ENCODE measurements around the gene HOXD1.

HOXD1 gene

DNA sequence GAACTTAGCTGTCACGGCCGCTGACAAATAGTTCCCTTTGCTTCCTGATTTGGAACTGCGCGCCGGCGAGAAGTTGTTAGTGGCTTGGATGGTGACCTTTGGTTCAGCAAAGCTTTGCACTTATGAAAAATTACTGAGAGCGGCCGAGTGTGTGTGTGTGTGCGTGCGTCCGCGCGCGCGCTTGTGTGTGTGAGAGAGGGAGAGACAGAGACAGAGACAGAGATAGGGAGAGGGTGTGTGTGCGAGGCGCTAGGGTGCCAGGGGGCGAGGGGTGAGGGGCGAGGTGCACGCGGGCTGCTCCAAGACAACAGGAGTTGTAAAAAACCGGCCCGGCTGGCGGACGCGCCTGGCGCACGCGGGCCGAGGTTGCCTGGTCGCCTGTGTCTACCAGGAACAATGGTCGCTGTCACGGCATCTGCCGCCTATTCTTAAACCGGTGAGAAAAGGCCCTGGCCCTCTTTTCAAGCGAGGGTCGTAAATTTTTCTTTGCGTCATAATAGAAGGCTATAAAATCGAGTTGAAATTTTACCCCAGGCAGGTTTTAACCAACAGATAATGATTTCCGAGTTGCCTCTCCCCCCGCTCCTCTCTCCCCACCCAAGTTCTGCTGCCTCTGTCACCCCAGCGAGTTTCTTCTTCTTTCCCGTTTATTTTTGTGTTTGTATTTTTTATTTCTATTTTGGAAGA lies 30.8 kb upstream of the HOXD1 start:
- TF ChIP-seq NFIC (IDR thresholded peaks at IDR 0.05) (no peak), EP300 (IDR thresholded peaks at IDR 0.05; ENCODE audit: borderline replicate concordance) (no peak), EGR1 (IDR thresholded peaks at IDR 0.05) (no peak), FOXM1 (IDR thresholded peaks at IDR 0.05; ENCODE audit: borderline replicate concordance, low read depth) (no peak), ZBTB7A (IDR thresholded peaks at IDR 0.05; ENCODE audit: low read depth) (no peak), RAD21 (IDR thresholded peaks at IDR 0.05; ENCODE audit: low read depth) (no peak), MAX (IDR thresholded peaks at IDR 0.05) (no peak), YY1 (IDR thresholded peaks at IDR 0.05; ENCODE audit: low read depth) (no peak), CREB1 (IDR thresholded peaks at IDR 0.05; ENCODE audit: low read depth) (no peak), TCF12 (IDR thresholded peaks at IDR 0.05; ENCODE audit: low read depth) (no peak), TEAD4 (IDR thresholded peaks at IDR 0.05) (no peak), TAF1 (IDR thresholded peaks at IDR 0.05; ENCODE audit: low read depth) (no peak), CEBPB (IDR thresholded peaks at IDR 0.05) (no peak)
- TF ChIP-seq, protein P1, sequence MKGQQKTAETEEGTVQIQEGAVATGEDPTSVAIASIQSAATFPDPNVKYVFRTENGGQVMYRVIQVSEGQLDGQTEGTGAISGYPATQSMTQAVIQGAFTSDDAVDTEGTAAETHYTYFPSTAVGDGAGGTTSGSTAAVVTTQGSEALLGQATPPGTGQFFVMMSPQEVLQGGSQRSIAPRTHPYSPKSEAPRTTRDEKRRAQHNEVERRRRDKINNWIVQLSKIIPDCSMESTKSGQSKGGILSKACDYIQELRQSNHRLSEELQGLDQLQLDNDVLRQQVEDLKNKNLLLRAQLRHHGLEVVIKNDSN (IDR thresholded peaks at IDR 0.05), result no peak
- TF ChIP-seq, protein P2, sequence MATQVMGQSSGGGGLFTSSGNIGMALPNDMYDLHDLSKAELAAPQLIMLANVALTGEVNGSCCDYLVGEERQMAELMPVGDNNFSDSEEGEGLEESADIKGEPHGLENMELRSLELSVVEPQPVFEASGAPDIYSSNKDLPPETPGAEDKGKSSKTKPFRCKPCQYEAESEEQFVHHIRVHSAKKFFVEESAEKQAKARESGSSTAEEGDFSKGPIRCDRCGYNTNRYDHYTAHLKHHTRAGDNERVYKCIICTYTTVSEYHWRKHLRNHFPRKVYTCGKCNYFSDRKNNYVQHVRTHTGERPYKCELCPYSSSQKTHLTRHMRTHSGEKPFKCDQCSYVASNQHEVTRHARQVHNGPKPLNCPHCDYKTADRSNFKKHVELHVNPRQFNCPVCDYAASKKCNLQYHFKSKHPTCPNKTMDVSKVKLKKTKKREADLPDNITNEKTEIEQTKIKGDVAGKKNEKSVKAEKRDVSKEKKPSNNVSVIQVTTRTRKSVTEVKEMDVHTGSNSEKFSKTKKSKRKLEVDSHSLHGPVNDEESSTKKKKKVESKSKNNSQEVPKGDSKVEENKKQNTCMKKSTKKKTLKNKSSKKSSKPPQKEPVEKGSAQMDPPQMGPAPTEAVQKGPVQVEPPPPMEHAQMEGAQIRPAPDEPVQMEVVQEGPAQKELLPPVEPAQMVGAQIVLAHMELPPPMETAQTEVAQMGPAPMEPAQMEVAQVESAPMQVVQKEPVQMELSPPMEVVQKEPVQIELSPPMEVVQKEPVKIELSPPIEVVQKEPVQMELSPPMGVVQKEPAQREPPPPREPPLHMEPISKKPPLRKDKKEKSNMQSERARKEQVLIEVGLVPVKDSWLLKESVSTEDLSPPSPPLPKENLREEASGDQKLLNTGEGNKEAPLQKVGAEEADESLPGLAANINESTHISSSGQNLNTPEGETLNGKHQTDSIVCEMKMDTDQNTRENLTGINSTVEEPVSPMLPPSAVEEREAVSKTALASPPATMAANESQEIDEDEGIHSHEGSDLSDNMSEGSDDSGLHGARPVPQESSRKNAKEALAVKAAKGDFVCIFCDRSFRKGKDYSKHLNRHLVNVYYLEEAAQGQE (IDR thresholded peaks at IDR 0.05; ENCODE audit: low read depth), result no peak

DNA sequence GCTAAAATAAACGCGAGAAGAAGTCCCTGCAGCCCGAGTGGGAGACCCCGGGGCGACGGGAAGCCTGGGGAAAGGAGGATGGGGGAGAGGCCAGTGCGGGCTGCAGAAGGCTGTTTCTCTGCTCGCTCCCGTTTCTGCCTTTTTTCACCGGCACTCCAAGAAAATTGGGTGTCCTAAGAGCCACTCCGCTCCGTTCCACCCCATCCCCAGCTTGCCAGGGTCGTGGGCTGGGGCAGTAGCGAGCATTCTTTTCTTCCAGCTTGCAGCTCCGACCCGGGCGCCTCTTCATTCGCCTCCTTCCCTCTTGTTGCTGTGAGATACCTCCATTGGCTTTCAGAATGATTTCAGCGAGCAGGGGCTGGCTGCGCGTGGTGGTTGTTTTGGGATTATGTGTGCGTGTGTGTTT lies 30.3 kb upstream of the HOXD1 start:
- TF ChIP-seq, protein P2 (IDR thresholded peaks at IDR 0.05; ENCODE audit: low read depth), result no peak
- TF ChIP-seq TEAD4 (IDR thresholded peaks at IDR 0.05), result no peak

- TF ChIP-seq, protein P1 (IDR thresholded peaks at IDR 0.05), result no peak
- TF ChIP-seq TCF12 (IDR thresholded peaks at IDR 0.05; ENCODE audit: low read depth), result no peak
Measured at GRCh38 chr2:176158855-176159662, 29.4 kb upstream of the HOXD1 start.

GRCh38 chr2:176159663-176160250 lies 28.7 kb upstream of the HOXD1 start:
- no peak for TF ChIP-seq NFIC (IDR thresholded peaks at IDR 0.05)
- TF ChIP-seq TEAD4 (IDR thresholded peaks at IDR 0.05), result no peak
- no peak for TF ChIP-seq MAX (IDR thresholded peaks at IDR 0.05)
- TF ChIP-seq, protein P1 (IDR thresholded peaks at IDR 0.05), result no peak
- TF ChIP-seq, protein P2 (IDR thresholded peaks at IDR 0.05; ENCODE audit: low read depth), result no peak
- no peak for TF ChIP-seq EGR1 (IDR thresholded peaks at IDR 0.05)
- TF ChIP-seq TAF1 (IDR thresholded peaks at IDR 0.05; ENCODE audit: low read depth), result no peak
- no peak for TF ChIP-seq YY1 (IDR thresholded peaks at IDR 0.05; ENCODE audit: low read depth)
- no peak for TF ChIP-seq EP300 (IDR thresholded peaks at IDR 0.05; ENCODE audit: borderline replicate concordance)
- no peak for TF ChIP-seq ZBTB7A (IDR thresholded peaks at IDR 0.05; ENCODE audit: low read depth)
- TF ChIP-seq CEBPB (IDR thresholded peaks at IDR 0.05), result no peak
- TF ChIP-seq CREB1 (IDR thresholded peaks at IDR 0.05; ENCODE audit: low read depth), result no peak
- no peak for TF ChIP-seq TCF12 (IDR thresholded peaks at IDR 0.05; ENCODE audit: low read depth)
- no peak for TF ChIP-seq FOXM1 (IDR thresholded peaks at IDR 0.05; ENCODE audit: borderline replicate concordance, low read depth)
- TF ChIP-seq RAD21 (IDR thresholded peaks at IDR 0.05; ENCODE audit: low read depth), result no peak
